GM19023 (cell line): Measurements from ENCODE around the gene CCZ1.
"Not testable (repeated sequence)": the region's sequence is repeated elsewhere in the genome, so short reads cannot be mapped to it uniquely, and the experiment has no call there.

Experiments
- ATAC-seq: cut with Tn5 transposase; IDR thresholded peaks from one replicate; pipeline ENCODE4 v1.9.1; 2021; ENCODE audit warnings: mild to moderate bottlenecking, moderate library complexity; ENCODE audit not compliant: unreplicated experiment

CCZ1 gene

GRCh38 chr7:5904726-5905125 lies 6.2 kb downstream of the CCZ1 start:
- ATAC-seq: not testable (repeated sequence)

- not testable (repeated sequence) for ATAC-seq
Measured at GRCh38 chr7:5908835-5909234, 10.3 kb downstream of the CCZ1 start.

DNA sequence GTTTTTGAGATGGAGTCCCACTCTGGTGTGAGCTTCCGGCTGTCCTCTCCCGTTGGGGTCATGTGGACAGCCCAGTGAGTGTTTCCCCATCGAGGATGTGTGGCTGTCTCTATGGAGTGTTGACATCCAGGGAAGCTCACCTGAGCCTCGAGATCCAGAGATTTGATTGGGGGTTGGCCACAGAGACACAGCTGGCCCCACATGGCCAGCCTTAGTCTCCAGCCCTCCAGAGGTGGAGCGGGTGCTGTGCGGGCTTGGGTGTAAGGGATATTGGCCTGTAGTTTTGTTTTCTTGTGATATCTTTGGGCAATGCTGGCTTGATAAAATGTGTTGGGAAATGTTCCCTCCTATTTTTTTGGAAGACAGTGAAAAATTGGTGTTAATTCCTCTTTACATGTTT lies 18.0 kb downstream of the CCZ1 start:
- not testable (repeated sequence) for ATAC-seq

GRCh38 chr7:5924180-5924579 lies 25.6 kb downstream of the CCZ1 start:
- ATAC-seq: not testable (repeated sequence)

- ATAC-seq: not testable (repeated sequence)
Measured at GRCh38 chr7:5924630-5925029, 26.1 kb downstream of the CCZ1 start.

DNA sequence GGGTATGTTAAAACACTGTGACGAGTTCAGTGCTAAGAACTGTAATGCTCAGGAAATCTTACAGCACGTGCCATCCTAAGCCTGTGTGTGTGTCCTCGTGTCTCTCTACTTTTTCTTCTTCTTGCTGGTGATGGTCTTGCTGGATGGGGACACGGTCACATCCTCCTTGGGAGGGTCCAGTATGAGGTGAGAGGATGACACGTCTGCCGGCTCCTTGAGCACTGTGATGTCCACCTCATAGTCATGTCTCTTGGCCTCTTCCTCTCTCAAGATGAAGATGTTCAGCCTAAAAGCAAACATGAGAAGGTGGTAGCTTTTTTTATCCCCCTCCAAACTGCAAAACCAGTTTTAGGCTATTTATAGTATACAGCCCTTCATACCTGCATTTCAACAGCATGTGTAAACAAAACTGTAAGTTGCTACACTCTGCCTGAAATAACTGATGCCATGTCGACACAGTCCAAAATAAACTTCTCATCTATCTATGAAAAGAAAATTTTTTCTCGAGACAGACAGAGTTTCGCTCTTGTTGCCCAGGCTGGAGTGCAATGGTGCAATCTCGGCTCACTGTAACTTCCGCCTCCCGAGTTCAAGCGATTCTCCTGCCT lies 27.8 kb downstream of the CCZ1 start:
- not testable (repeated sequence) for ATAC-seq

- ATAC-seq: not testable (repeated sequence)
Measured at GRCh38 chr7:5930290-5930689, 31.8 kb downstream of the CCZ1 start.

DNA sequence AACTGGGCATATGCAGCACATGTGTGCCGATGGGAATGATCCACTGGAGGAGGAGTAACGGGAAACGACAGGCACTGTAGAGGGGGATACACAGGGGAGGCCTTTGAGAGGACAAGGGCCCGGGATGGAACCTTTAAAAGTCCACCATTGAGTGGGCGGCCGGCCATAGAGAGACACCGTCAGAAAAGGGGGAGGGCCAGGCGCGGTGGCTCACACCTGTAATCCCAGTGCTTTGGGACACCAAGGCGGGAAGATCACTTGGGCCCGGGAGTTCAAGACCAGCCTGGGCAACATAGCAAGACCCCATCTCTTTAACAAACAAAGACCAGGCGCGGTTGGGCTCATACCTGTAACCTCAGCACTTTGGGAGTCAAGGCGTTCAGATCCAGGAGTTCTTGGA lies 32.7 kb downstream of the CCZ1 start:
- not testable (repeated sequence) for ATAC-seq

DNA sequence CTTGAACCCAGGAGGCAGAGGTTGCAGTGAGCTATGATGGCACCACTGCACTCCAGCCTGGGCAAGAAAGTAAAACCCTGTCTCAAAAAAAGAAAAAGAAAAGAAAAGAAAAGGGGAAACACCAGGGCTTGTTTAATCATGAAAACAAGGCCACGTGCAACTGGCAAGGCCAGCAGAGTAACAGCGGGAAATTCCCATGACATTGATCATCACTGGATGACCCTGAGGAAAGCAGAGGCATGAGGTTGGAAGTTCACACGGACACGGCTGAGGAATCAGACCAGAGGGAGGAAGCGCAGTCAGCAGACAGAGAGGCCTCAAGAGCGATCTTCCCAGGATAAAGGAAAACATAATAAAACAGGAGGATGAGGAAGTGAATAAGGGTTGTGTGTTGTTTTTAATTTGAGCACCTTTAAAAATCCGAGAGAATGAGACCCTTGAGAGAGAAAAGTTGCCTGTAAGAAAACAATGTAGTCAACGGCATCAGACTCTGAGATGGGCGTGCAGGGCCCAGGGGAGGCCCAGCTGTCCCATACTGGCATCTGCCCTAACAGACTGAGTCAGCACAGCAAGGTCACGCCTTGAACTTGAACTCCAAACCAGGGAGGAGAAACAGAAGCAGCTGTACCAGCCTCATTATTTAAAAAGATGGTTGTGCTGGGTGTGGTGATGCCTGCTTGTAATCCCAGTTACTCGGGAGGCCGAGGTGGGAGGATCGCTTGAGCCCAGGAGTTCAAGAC lies 33.5 kb downstream of the CCZ1 start:
- ATAC-seq: not testable (repeated sequence)

DNA sequence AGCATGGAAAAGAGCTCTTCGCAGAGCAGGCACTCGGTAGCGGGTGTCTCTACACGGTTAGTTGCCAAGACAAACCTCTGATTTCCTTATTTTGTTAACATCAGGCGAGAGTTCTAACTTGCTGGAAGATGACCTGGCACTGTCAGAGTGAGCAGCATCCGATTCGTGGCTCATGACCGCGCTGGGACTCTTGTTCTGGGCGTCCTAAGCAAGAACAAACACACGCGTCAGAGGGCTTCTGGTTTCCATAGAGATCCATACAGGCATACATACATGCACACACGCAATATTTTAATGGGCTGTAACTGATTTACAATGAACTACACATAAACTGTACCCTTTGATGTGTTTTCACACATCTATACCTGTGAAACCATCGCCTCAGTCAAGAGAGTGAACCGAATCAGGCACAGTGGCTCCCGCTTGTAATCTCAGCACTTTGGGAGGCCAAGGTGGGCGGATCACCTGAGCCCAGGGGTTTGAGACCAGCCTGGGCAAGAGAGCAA lies 36.5 kb downstream of the CCZ1 start:
- not testable (repeated sequence) for ATAC-seq

DNA sequence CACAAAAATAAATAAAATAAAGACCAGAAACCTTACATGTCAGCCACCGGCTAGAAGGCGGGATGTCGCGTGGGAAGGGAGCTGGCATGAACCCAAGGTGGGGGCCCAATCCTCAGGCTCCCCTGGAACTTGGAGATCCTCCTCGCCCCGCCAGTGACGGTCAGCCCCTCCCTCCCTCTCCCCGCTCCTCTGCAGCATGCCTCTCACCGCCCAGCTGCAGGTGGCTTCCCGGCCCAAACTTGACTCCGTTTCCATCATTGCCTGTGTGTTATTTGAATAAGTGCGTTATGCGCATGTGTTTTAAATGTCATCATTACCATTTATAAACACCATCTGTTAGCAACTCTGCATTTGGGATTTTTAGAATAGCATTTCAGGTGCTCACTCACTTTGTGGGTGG lies 64.7 kb downstream of the CCZ1 start:
- ATAC-seq: not testable (repeated sequence)

GRCh38 chr7:5963810-5964209 lies 65.3 kb downstream of the CCZ1 start:
- not testable (repeated sequence) for ATAC-seq

- ATAC-seq: not testable (repeated sequence)
Measured at GRCh38 chr7:5970347-5970911, 71.9 kb downstream of the CCZ1 start, which contains the start of gene RSPH10B. RSPH10B (minus strand) TSS chr7:5970689; CDS start chr7:5967116, 3,573 bp downstream.

DNA sequence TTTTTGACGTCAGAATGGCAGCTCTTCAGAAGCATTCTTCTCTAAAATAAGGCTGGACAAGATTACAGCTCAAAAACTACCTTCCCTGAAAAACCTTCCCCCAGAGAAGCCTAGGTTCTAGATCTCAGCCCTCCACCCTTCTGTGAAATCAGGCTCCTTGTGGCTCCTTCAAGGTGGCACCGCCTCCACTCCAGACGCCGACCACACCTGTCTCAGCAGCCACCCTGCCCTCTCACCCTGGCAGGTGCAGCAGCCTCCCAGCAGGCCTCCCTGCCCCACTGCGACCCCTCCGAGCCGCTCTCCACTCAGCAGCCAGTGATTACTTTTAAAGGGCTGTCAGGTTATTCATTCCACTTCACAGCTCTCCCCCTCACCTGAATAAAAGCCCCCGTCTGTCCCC lies 75.0 kb downstream of the CCZ1 start:
- not testable (repeated sequence) for ATAC-seq
